Uterus (tissue), 2 donors: Measurements from ENCODE around the gene TRIM40.

Experiments
- CTCF ChIP-seq, 4 experiments: fragments of 200-600 bp in 2 of 4; fragments of 450-650 bp in 2 of 4; sonication (generic) in 2 of 4; IDR thresholded peaks; one replicate each; pipeline ENCODE4 v1.5.1; 2016 to 2019; ENCODE audit warnings: antibody characterized with exemption in 4 of 4, mild to moderate bottlenecking in 2 of 4, moderate library complexity in 1 of 4
- POLR2A ChIP-seq, 2 donors: fragments of 450-650 bp; IDR thresholded peaks; one replicate each; pipeline ENCODE4 v1.6.1; 2016; ENCODE audit warnings: antibody characterized with exemption in 2 of 2, mild to moderate bottlenecking in 1 of 2, moderate library complexity in 1 of 2

- TF ChIP-seq POLR2A (IDR thresholded peaks at IDR 0.05) (no peak), CTCF (IDR thresholded peaks at IDR 0.05) (no peak)
Observed at GRCh38 chr6:30102414-30102969, 33.4 kb upstream of the TRIM40 start.
